GM23338 (cell line): Measurements from ENCODE around the gene GHRH. TPM values are rescaled to one million over a fixed set of nuclear protein-coding genes. Genes with fewer than 3 reads are reported as not detected.
A peak's percentile ranks its signal among the peaks of the same experiment; 100 is the strongest.

Source experiments
- ATAC-seq: fragments of 200-7000 bp; cut with Tn5 transposase; 3 replicates; pipeline ENCODE4 v1.9.1; 2020
- DNase-seq: peaks from one replicate; pipeline ENCODE4 v3.0.0-alpha.2; 2015; ENCODE audit warnings: low spot score
- H2AFZ ChIP-seq: fragments of 200-600 bp; sonication (generic); 2 replicates; pipeline ENCODE4 v1.8.0; 2016; ENCODE audit warnings: antibody characterized with exemption, mild to moderate bottlenecking, moderate library complexity
- H3F3A ChIP-seq: fragments of 200-600 bp; sonication (generic); replicated peaks from 2 replicates; pipeline ENCODE4 v1.8.0; 2017; ENCODE audit warnings: antibody characterized with exemption, mixed run types, low read depth
- H3K27ac ChIP-seq: fragments of 200-600 bp; sonication (generic); 2 replicates; pipeline ENCODE4 v1.6.1; 2016; ENCODE audit warnings: low read depth
- H3K27me3 ChIP-seq: fragments of 200-600 bp; sonication (generic); 2 replicates; pipeline ENCODE4 v1.8.0; 2016; ENCODE audit warnings: mild to moderate bottlenecking, mixed run types, moderate library complexity; ENCODE audit not compliant: insufficient read depth
- H3K36me3 ChIP-seq: fragments of 200-600 bp; sonication (generic); 2 replicates; pipeline ENCODE4 v1.8.0; 2016; ENCODE audit warnings: mild to moderate bottlenecking; ENCODE audit not compliant: insufficient read depth
- H3K4me1 ChIP-seq: fragments of 200-600 bp; sonication (generic); 2 replicates; pipeline ENCODE4 v1.8.0; 2016; ENCODE audit warnings: mild to moderate bottlenecking, moderate library complexity; ENCODE audit not compliant: insufficient read depth
- H3K4me2 ChIP-seq: fragments of 200-600 bp; sonication (generic); 2 replicates; pipeline ENCODE4 v1.7.1; 2017; ENCODE audit warnings: mixed run types
- H3K4me3 ChIP-seq: fragments of 200-600 bp; sonication (generic); 2 replicates; pipeline ENCODE4 v1.6.1; 2016; ENCODE audit warnings: mixed run types
- H3K79me2 ChIP-seq: fragments of 200-600 bp; sonication (generic); replicated peaks from 2 replicates; pipeline ENCODE4 v1.8.0; 2017; ENCODE audit warnings: mild to moderate bottlenecking; ENCODE audit not compliant: insufficient read depth
- H3K9me2 ChIP-seq: fragments of 200-600 bp; sonication (generic); 2 replicates; pipeline ENCODE4 v1.8.0; 2017; ENCODE audit not compliant: insufficient read depth
- H4K20me1 ChIP-seq: fragments of 200-600 bp; sonication (generic); replicated peaks from 2 replicates; pipeline ENCODE4 v1.8.0; 2017; ENCODE audit warnings: mild to moderate bottlenecking; ENCODE audit not compliant: insufficient read depth
- H3K27ac Mint-ChIP-seq: 2 replicates; pipeline ENCODE4 v1.8.0; 2020; ENCODE audit warnings: inconsistent platforms, mild to moderate bottlenecking, moderate library complexity, mixed read lengths
- H3K27me3 Mint-ChIP-seq: 3 replicates; pipeline ENCODE4 v1.8.0; 2022; ENCODE audit warnings: low read depth, mild to moderate bottlenecking, moderate library complexity, mixed read lengths, inconsistent platforms; ENCODE audit not compliant: insufficient read depth, poor library complexity
- H3K36me3 Mint-ChIP-seq: 3 replicates; pipeline ENCODE4 v1.8.0; 2021; ENCODE audit warnings: low read depth, mild to moderate bottlenecking, inconsistent platforms, moderate library complexity, mixed read lengths
- H3K4me1 Mint-ChIP-seq: 3 replicates; pipeline ENCODE4 v1.8.0; 2020; ENCODE audit warnings: mild to moderate bottlenecking, inconsistent platforms, mixed read lengths
- H3K4me3 Mint-ChIP-seq: 3 replicates; pipeline ENCODE4 v1.8.0; 2021; ENCODE audit warnings: moderate library complexity, mild to moderate bottlenecking, inconsistent platforms, mixed read lengths
- H3K9me3 Mint-ChIP-seq: 3 replicates; pipeline ENCODE4 v1.8.0; 2020; ENCODE audit warnings: moderate library complexity, mild to moderate bottlenecking, inconsistent platforms, mixed read lengths
- CREB1 ChIP-seq: fragments of 250-450 bp; sonication (Bioruptor Pico); IDR thresholded peaks from 2 replicates; pipeline ENCODE4 v1.5.0; 2020; ENCODE audit warnings: low read depth, mild to moderate bottlenecking, moderate library complexity
- CTCF ChIP-seq, 2 experiments: fragments of 200-600 bp in 1 of 2; sonication (generic) in 1 of 2; conservative IDR thresholded peaks; 2 replicates each; pipeline versions ENCODE4 v1.5.1 to v1.6.1; 2016 to 2017; ENCODE audit warnings: antibody characterized with exemption in 2 of 2, low read depth in 2 of 2, mild to moderate bottlenecking in 2 of 2, moderate library complexity in 1 of 2
- ETS1 ChIP-seq: IDR thresholded peaks from 2 replicates; pipeline ENCODE4 v1.6.1; 2016; ENCODE audit warnings: antibody characterized with exemption
- EZH2 ChIP-seq: fragments of 200-600 bp; sonication (generic); IDR thresholded peaks from one replicate; pipeline ENCODE4 v1.8.0; 2017; ENCODE audit warnings: antibody characterized with exemption, mild to moderate bottlenecking, low read depth; ENCODE audit not compliant: unreplicated experiment
- EZH2phosphoT487 ChIP-seq: fragments of 200-600 bp; sonication (generic); IDR thresholded peaks from one replicate; pipeline ENCODE4 v1.8.1; 2018; ENCODE audit warnings: antibody characterized with exemption; ENCODE audit not compliant: unreplicated experiment
- JUNB ChIP-seq: IDR thresholded peaks from one replicate; pipeline ENCODE4 v1.6.1; 2016; ENCODE audit warnings: antibody characterized with exemption; ENCODE audit not compliant: unreplicated experiment
- NANOG ChIP-seq: IDR thresholded peaks from 2 replicates; pipeline ENCODE4 v1.6.1; 2016; ENCODE audit warnings: antibody characterized with exemption, borderline replicate concordance
- POLR2AphosphoS5 ChIP-seq: IDR thresholded peaks from 2 replicates; pipeline ENCODE4 v1.6.1; 2016; ENCODE audit warnings: antibody characterized with exemption, low read depth
- REST ChIP-seq: IDR thresholded peaks from one replicate; pipeline ENCODE4 v1.6.1; 2018; ENCODE audit warnings: antibody characterized with exemption; ENCODE audit not compliant: unreplicated experiment
- STAT1 ChIP-seq: IDR thresholded peaks from one replicate; pipeline ENCODE4 v1.6.1; 2016; ENCODE audit warnings: antibody characterized with exemption; ENCODE audit not compliant: unreplicated experiment
- ZNF114 ChIP-seq: fragments of 250-450 bp; sonication (Bioruptor Pico); IDR thresholded peaks from 2 replicates; pipeline ENCODE4 v1.5.0; 2020; ENCODE audit warnings: mild to moderate bottlenecking, moderate library complexity
- ZNF331 ChIP-seq: fragments of 250-450 bp; sonication (Bioruptor Pico); IDR thresholded peaks from 2 replicates; pipeline ENCODE4 v1.5.0; 2020; ENCODE audit warnings: low read depth, mild to moderate bottlenecking, moderate library complexity
- ZNF462 ChIP-seq: fragments of 250-450 bp; sonication (Bioruptor Pico); IDR thresholded peaks from 2 replicates; pipeline ENCODE4 v1.5.0; 2020; ENCODE audit warnings: mild to moderate bottlenecking, moderate library complexity
- polyA plus RNA-seq: library from polyadenylated mRNA; unstranded; fragments of >200 nt; fragmentation: Nextera tagmentation; extraction: Ambion mirVana; gene quantifications from 2 replicates; pipeline ENCODE4 v1.2.1, GENCODE V29; 2016
- total RNA-seq: library from RNA; depleted of rRNA; stranded (reverse); fragments of >200 nt; shearing (Covaris generic); gene quantifications from 2 replicates; pipeline ENCODE4 v1.2.3, GENCODE V29; 2014

The GHRH gene
- total and polyA plus RNA-seq, 2 experiments from 2014 or later: 0.40 TPM; not detected in 1

GRCh38 chr20:37238426-37238825, 23.2 kb downstream of the GHRH start:
- H3F3A ChIP-seq: peaks cover 8% of the 10 kb centered on the region
- peaks cover 93% of the 10 kb centered on the region for H3K36me3 Mint-ChIP-seq
- peaks cover 7% of the 10 kb centered on the region for H4K20me1 ChIP-seq
- no peaks in the 10 kb centered on the region for H3K27me3 Mint-ChIP-seq
- H3K9me3 Mint-ChIP-seq: no peaks in the 10 kb centered on the region
- no peaks in the 10 kb centered on the region for H3K4me1 ChIP-seq
- no peaks in the 10 kb centered on the region for H3K79me2 ChIP-seq
- TF ChIP-seq REST (no peak), ETS1 (no peak), POLR2AphosphoS5 (no peak), EZH2 (no peak), ZNF114 (no peak), CREB1 (CRISPR knock-in tag) (no peak), JUNB (no peak), CTCF (conservative IDR thresholded peaks at IDR 0.05; ENCODE audit: low read depth in 2 of 2) (no peak), ZNF462 (CRISPR knock-in tag) (no peak), EZH2phosphoT487 (no peak), NANOG (no peak), STAT1 (no peak), ZNF331 (CRISPR knock-in tag) (no peak)
- ATAC-seq (no peak), DNase-seq (no peak)
- H3K27me3 ChIP-seq: no peaks in the 10 kb centered on the region
- H3K4me2 ChIP-seq: no peak overlapping the region
- peak overlapping the region; percentile 17; the same call in 1 of the 2 replicates for H3K27ac Mint-ChIP-seq
- H3K27ac ChIP-seq: no peak overlapping the region
- no peak overlapping the region for H3K4me3 ChIP-seq
- no peak overlapping the region for H2AFZ ChIP-seq
- no peak overlapping the region for H3K4me3 Mint-ChIP-seq
- H3K4me1 Mint-ChIP-seq: peaks cover 1% of the 10 kb centered on the region; the same call in 2 of the 3 replicates
- H3K9me2 ChIP-seq: no peaks in the 10 kb centered on the region
- peaks cover 71% of the 10 kb centered on the region for H3K36me3 ChIP-seq
